HEK293T (cell line): ENCODE data around the gene EZR.

Experiments used
- FOXA1 ChIP-seq: fragments of 450-650 bp; IDR thresholded peaks from 2 replicates; pipeline ENCODE4 v1.6.1; 2016; ENCODE audit warnings: mild to moderate bottlenecking
- FOXM1 ChIP-seq: fragments of 450-650 bp; IDR thresholded peaks from 2 replicates; pipeline ENCODE4 v1.6.1; 2017; ENCODE audit warnings: mild to moderate bottlenecking, borderline replicate concordance
- SP1 ChIP-seq: fragments of 450-650 bp; IDR thresholded peaks from 2 replicates; pipeline ENCODE4 v1.6.1; 2017
- SUZ12 ChIP-seq: fragments of 450-650 bp; IDR thresholded peaks from 2 replicates; pipeline ENCODE4 v1.6.1; 2016; ENCODE audit warnings: mild to moderate bottlenecking
- TARDBP ChIP-seq: fragments of 450-650 bp; IDR thresholded peaks from 2 replicates; pipeline ENCODE4 v1.6.1; 2016
- ZNF384 ChIP-seq: fragments of 450-650 bp; IDR thresholded peaks from 2 replicates; pipeline ENCODE4 v1.6.1; 2016

DNA sequence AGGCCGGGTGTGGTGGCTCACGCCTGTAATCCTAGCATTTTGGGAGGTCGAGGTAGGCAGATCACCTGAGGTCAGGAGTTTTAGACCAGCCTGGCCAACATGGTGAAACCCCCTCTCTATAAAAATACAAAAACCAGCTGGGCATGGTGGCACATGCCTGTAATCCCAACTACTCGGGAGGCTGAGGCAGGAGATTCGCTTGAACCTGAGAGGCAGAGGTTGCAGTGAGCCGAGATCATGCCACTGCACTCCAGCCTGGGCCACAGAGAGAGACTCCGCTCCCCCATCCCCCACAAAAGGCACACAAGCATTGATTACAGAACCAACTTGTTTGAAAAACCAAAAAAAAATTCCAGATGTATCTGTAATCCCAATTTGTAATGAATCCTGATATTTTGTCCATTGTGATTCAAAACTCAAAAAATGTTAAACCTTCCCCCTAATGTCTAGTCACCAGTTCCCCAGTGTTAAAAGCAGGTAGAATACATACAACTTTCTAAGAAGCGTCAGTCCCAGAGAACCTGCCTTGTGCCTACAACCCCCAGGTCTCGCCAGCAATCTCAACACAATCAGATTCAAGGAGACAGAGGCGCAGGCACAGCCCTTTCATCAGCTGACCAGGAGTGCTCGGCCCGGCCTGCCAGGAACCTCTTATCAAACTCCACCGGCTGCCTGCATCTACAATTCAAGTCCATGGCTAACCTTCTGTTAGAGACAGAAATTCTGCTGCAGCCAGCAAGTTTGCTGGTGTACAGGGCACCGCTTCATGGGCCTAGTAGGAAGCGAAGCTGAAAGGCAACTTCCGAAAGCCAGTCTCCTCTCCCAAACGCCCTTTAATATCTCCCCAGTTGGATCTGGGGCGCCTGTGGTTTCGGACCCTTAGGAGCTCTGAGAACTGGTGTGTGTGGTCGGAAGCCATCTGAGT is 2.1 kb downstream of the EZR start:
- TF ChIP-seq FOXA1 (no peak), FOXM1 (no peak), SP1 (no peak), TARDBP (no peak), ZNF384 (no peak), SUZ12 (no peak)
